ENCODE measurements around the gene USF2. TPM values are rescaled to one million over a fixed set of nuclear protein-coding genes. Genes with fewer than 3 reads are reported as not detected.
A peak's percentile ranks its signal among the peaks of the same experiment; 100 is the strongest.

USF2 gene
- total and polyA plus RNA-seq, 7 experiments from 2014 or later = 6.8 to 256 (median 218) TPM

DNA sequence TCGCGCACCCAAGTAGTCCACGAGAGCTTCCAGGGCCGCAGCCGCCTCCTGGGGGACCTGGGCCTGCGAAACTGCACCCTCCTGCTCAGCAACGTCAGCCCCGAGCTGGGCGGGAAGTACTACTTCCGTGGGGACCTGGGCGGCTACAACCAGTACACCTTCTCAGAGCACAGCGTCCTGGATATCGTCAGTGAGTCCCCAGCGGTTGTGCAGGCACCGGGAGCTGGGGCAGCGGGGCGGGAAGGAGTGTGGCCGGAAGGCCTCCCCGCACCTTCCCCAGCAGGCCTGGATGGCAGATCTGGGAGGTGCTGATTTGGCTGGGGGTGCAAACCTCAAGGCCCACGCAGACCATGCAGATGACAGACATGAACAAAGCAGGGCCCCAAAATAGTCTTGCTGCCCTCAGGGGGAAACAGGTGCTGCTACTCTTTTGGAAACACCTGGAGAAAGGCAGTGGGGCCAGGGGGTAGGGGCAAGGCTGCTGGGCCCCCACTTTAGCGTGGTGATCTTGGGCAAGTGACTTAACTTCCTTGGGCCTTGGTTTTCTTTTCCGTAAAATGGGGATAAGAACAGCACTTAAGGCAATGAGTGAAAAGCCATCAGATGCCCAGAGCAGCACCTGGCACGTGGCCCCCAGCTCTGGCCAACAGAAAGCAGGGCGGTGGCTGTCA is 27.2 kb downstream of the USF2 start:
- peak in 7 of 9 donors; percentile 27 to 54 (median 45) for DNase-seq
- CTCF ChIA-PET = interaction anchor here (1.3 kb wide), 1 partner anchor 155 kb away, joined by 3 read pairs; no protein-coding TSS in a partner anchor
- Histone ChIP-seq H3K36me3 (ENCODE audit: control insufficient read depth in 2 of 3, insufficient read depth in 3 of 3, low read length in 3 of 3) (no peaks in the 10 kb centered on the region), H3K27ac (ENCODE audit: low read depth, low read length) (no peak overlapping the region), H3K9me3 (ENCODE audit: control insufficient read depth in 2 of 3, low read length in 3 of 3) (no peaks in the 10 kb centered on the region), H3K4me3 (ENCODE audit: low read length) (no peak overlapping the region), H3K27me3 (ENCODE audit: control insufficient read depth in 2 of 2, insufficient read depth in 2 of 2, low read length in 2 of 2) (no peaks in the 10 kb centered on the region), H3K4me1 (ENCODE audit: control insufficient read depth in 2 of 2, insufficient read depth in 2 of 2, low read length in 2 of 2) (peaks cover 0 to 12% of the 10 kb centered on the region in 2 donors)
- Mint-ChIP-seq H3K36me3 (no peaks in the 10 kb centered on the region), H3K27ac (peak overlapping the region in 4 of 9 donors; percentile 20 to 59 (median 35)), H3K4me3 (peak overlapping the region in 8 of 10 donors; percentile 4 to 50 (median 36)), H3K4me1 (peaks cover 0 to 11% (median 2%) of the 10 kb centered on the region in 7 donors), H3K27me3 (peaks cover 0 to 2% (median 0%) of the 10 kb centered on the region in 5 donors), H3K9me3 (no peaks in the 10 kb centered on the region)
- intact Hi-C loops (cut with micrococcal nuclease) = no loop called here
- ATAC-seq = peak; percentile 72
- POLR2A ChIA-PET = interaction anchor here (1.2 to 1.3 kb wide), 2 partner anchors 12 to 29 kb away, joined by 3 to 5 read pairs; no protein-coding TSS in a partner anchor

GRCh38 chr19:35296644-35297514 is 28.1 kb downstream of the USF2 start:
- ATAC-seq (peak; percentile 16), DNase-seq (no peak)
- H3K27me3 ChIP-seq (ENCODE audit: control insufficient read depth in 2 of 2, insufficient read depth in 2 of 2, low read length in 2 of 2) = no peaks in the 10 kb centered on the region
- H3K4me3 Mint-ChIP-seq = no peak overlapping the region
- H3K36me3 Mint-ChIP-seq = no peaks in the 10 kb centered on the region
- H3K9me3 ChIP-seq (ENCODE audit: control insufficient read depth in 2 of 3, low read length in 3 of 3) = no peaks in the 10 kb centered on the region
- H3K36me3 ChIP-seq (ENCODE audit: control insufficient read depth in 2 of 3, insufficient read depth in 3 of 3, low read length in 3 of 3) = no peaks in the 10 kb centered on the region
- H3K27me3 Mint-ChIP-seq = peaks cover 0 to 2% (median 0%) of the 10 kb centered on the region in 5 donors
- ChIA-PET POLR2A (no interaction called here), CTCF (no interaction called here)
- H3K4me1 Mint-ChIP-seq = peaks cover 0 to 11% (median 2%) of the 10 kb centered on the region in 7 donors
- H3K4me3 ChIP-seq (ENCODE audit: low read length) = no peak overlapping the region
- intact Hi-C loops (cut with micrococcal nuclease) = no loop called here
- H3K9me3 Mint-ChIP-seq = no peaks in the 10 kb centered on the region
- H3K4me1 ChIP-seq (ENCODE audit: control insufficient read depth in 2 of 2, insufficient read depth in 2 of 2, low read length in 2 of 2) = peaks cover 0 to 12% of the 10 kb centered on the region in 2 donors
- no peak overlapping the region for H3K27ac ChIP-seq (ENCODE audit: low read depth, low read length)
- no peak overlapping the region for H3K27ac Mint-ChIP-seq

- Mint-ChIP-seq H3K9me3 (no peaks in the 10 kb centered on the region), H3K36me3 (no peaks in the 10 kb centered on the region), H3K27me3 (peaks cover 0 to 2% (median 0%) of the 10 kb centered on the region in 5 donors), H3K27ac (no peak overlapping the region), H3K4me3 (no peak overlapping the region), H3K4me1 (peaks cover 0 to 11% (median 2%) of the 10 kb centered on the region in 7 donors)
- DNase-seq = no peak
- Histone ChIP-seq H3K4me1 (ENCODE audit: control insufficient read depth in 2 of 2, insufficient read depth in 2 of 2, low read length in 2 of 2) (peaks cover 0 to 12% of the 10 kb centered on the region in 2 donors), H3K36me3 (ENCODE audit: control insufficient read depth in 2 of 3, insufficient read depth in 3 of 3, low read length in 3 of 3) (no peaks in the 10 kb centered on the region), H3K9me3 (ENCODE audit: control insufficient read depth in 2 of 3, low read length in 3 of 3) (no peaks in the 10 kb centered on the region), H3K27me3 (ENCODE audit: control insufficient read depth in 2 of 2, insufficient read depth in 2 of 2, low read length in 2 of 2) (no peaks in the 10 kb centered on the region), H3K4me3 (ENCODE audit: low read length) (no peak overlapping the region), H3K27ac (ENCODE audit: low read depth, low read length) (no peak overlapping the region)
- ChIA-PET POLR2A (no interaction called here), CTCF (no interaction called here)
- ATAC-seq = no peak
- intact Hi-C loops (cut with micrococcal nuclease) = no loop called here
Observed at GRCh38 chr19:35297515-35297848, 28.7 kb downstream of the USF2 start.

DNA sequence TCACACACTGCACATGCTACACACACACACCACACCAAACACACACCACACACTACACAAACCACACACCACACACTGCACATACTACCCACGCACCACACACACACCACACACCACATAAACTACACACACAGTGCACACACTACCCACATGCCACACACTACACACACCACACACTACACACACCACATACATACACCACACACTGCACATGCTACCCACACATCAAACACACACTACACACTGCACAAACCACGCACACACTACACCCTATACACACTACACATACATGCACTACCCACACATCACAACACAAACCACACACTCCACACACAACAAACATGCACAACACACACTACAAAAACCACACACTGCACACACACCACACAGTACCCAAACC is 29.2 kb downstream of the USF2 start:
- H3K9me3 ChIP-seq (ENCODE audit: control insufficient read depth in 2 of 3, low read length in 3 of 3) = no peaks in the 10 kb centered on the region
- ChIA-PET POLR2A (no interaction called here), CTCF (no interaction called here)
- DNase-seq = no peak
- peaks cover 0 to 12% of the 10 kb centered on the region in 2 donors for H3K4me1 ChIP-seq (ENCODE audit: control insufficient read depth in 2 of 2, insufficient read depth in 2 of 2, low read length in 2 of 2)
- ATAC-seq = no peak
- no peaks in the 10 kb centered on the region for H3K27me3 ChIP-seq (ENCODE audit: control insufficient read depth in 2 of 2, insufficient read depth in 2 of 2, low read length in 2 of 2)
- Mint-ChIP-seq H3K4me3 (no peak overlapping the region), H3K27ac (no peak overlapping the region), H3K9me3 (no peaks in the 10 kb centered on the region), H3K4me1 (peaks cover 0 to 11% (median 2%) of the 10 kb centered on the region in 7 donors), H3K27me3 (peaks cover 0 to 2% (median 0%) of the 10 kb centered on the region in 5 donors), H3K36me3 (no peaks in the 10 kb centered on the region)
- H3K36me3 ChIP-seq (ENCODE audit: control insufficient read depth in 2 of 3, insufficient read depth in 3 of 3, low read length in 3 of 3) = no peaks in the 10 kb centered on the region
- H3K27ac ChIP-seq (ENCODE audit: low read depth, low read length) = no peak overlapping the region
- no peak overlapping the region for H3K4me3 ChIP-seq (ENCODE audit: low read length)
- intact Hi-C loops (cut with micrococcal nuclease) = no loop called here

GRCh38 chr19:35298561-35298972 is 29.8 kb downstream of the USF2 start:
- intact Hi-C loops (cut with micrococcal nuclease) = no loop called here
- Mint-ChIP-seq H3K27me3 (no peaks in the 10 kb centered on the region), H3K9me3 (no peaks in the 10 kb centered on the region), H3K36me3 (no peaks in the 10 kb centered on the region), H3K4me3 (no peak overlapping the region), H3K4me1 (peaks cover 0 to 11% (median 2%) of the 10 kb centered on the region in 7 donors), H3K27ac (no peak overlapping the region)
- CTCF ChIA-PET = no interaction called here
- no peaks in the 10 kb centered on the region for H3K36me3 ChIP-seq (ENCODE audit: control insufficient read depth in 2 of 3, insufficient read depth in 3 of 3, low read length in 3 of 3)
- POLR2A ChIA-PET = no interaction called here
- no peak overlapping the region for H3K4me3 ChIP-seq (ENCODE audit: low read length)
- no peak overlapping the region for H3K27ac ChIP-seq (ENCODE audit: low read depth, low read length)
- H3K4me1 ChIP-seq (ENCODE audit: control insufficient read depth in 2 of 2, insufficient read depth in 2 of 2, low read length in 2 of 2) = peaks cover 0 to 12% of the 10 kb centered on the region in 2 donors
- H3K9me3 ChIP-seq (ENCODE audit: control insufficient read depth in 2 of 3, low read length in 3 of 3) = no peaks in the 10 kb centered on the region
- no peak for DNase-seq
- H3K27me3 ChIP-seq (ENCODE audit: control insufficient read depth in 2 of 2, insufficient read depth in 2 of 2, low read length in 2 of 2) = no peaks in the 10 kb centered on the region
- ATAC-seq = no peak

DNA sequence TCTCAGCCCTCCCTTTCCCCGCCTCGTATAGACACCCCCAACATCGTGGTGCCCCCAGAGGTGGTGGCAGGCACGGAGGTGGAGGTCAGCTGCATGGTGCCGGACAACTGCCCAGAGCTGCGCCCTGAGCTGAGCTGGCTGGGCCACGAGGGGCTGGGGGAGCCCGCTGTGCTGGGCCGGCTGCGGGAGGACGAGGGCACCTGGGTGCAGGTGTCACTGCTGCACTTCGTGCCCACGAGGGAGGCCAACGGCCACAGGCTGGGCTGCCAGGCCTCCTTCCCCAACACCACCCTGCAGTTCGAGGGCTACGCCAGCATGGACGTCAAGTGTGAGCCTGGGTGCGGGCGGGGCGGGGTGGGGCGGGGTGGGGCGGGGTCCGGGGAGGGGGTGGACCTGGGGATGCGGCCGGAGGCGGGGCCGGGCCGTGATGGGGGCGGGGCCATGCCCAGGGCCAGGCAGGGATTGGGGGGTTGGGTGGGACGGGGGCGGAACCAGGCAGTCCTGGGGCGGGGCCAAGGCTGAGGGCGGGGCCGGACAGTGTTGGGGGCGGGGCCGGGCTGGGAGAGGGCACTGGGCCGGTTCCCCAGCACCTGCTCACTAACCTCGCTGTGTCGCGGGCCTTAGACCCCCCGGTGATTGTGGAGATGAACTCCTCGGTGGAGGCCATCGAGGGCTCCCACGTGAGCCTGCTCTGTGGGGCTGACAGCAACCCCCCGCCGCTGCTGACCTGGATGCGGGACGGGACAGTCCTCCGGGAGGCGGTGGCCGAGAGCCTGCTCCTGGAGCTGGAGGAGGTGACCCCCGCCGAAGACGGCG is 31.0 kb downstream of the USF2 start:
- ChIA-PET POLR2A (no interaction called here), CTCF (no interaction called here)
- H3K27ac Mint-ChIP-seq = no peak overlapping the region
- Histone ChIP-seq H3K36me3 (ENCODE audit: control insufficient read depth in 2 of 3, insufficient read depth in 3 of 3, low read length in 3 of 3) (no peaks in the 10 kb centered on the region), H3K9me3 (ENCODE audit: control insufficient read depth in 2 of 3, low read length in 3 of 3) (no peaks in the 10 kb centered on the region), H3K27ac (ENCODE audit: low read depth, low read length) (no peak overlapping the region), H3K4me3 (ENCODE audit: low read length) (no peak overlapping the region), H3K27me3 (ENCODE audit: control insufficient read depth in 2 of 2, insufficient read depth in 2 of 2, low read length in 2 of 2) (no peaks in the 10 kb centered on the region), H3K4me1 (ENCODE audit: control insufficient read depth in 2 of 2, insufficient read depth in 2 of 2, low read length in 2 of 2) (peaks cover 0 to 12% of the 10 kb centered on the region in 2 donors)
- H3K36me3 Mint-ChIP-seq = no peaks in the 10 kb centered on the region
- H3K9me3 Mint-ChIP-seq = no peaks in the 10 kb centered on the region
- peaks cover 0 to 7% (median 0%) of the 10 kb centered on the region in 7 donors for H3K4me1 Mint-ChIP-seq
- H3K27me3 Mint-ChIP-seq = no peaks in the 10 kb centered on the region
- no peak overlapping the region for H3K4me3 Mint-ChIP-seq
- DNase-seq (no peak), ATAC-seq (no peak)
- intact Hi-C loops (cut with micrococcal nuclease) = no loop called here

All from naive thymus-derived CD4-positive, alpha-beta T cell (primary cell).